ENCODE results near the gene CDH23. TPM values are rescaled to one million over a fixed set of nuclear protein-coding genes. Genes with fewer than 3 reads are reported as not detected.

CDH23 gene
- total RNA-seq, 3 donors from 2014 or later = 1.8 to 3.6 (median 3.0) TPM

- DNase-seq = no peak
- intact Hi-C loops (cut with DNase I, micrococcal nuclease) = no loop called here
- no peak for TF ChIP-seq CTCF (IDR thresholded peaks at IDR 0.05)
- no peaks in the 10 kb centered on the region for H3K4me1 ChIP-seq (ENCODE audit: low read depth)
- no peak overlapping the region for H3K4me3 ChIP-seq
- H3K9me3 ChIP-seq = no peaks in the 10 kb centered on the region
- peak; percentile 51 for ATAC-seq
- H3K36me3 ChIP-seq (ENCODE audit: low read depth) = no peaks in the 10 kb centered on the region
These were observed 69.0 kb downstream of the CDH23 start for GRCh38 chr10:71465551-71466252.

GRCh38 chr10:71466330-71466729 is 69.6 kb downstream of the CDH23 start:
- ATAC-seq (no peak), DNase-seq (no peak)
- TF ChIP-seq CTCF (IDR thresholded peaks at IDR 0.05) = no peak
- H3K4me3 ChIP-seq = no peak overlapping the region
- intact Hi-C loops (cut with DNase I, micrococcal nuclease) = no loop called here
- H3K36me3 ChIP-seq (ENCODE audit: low read depth) = no peaks in the 10 kb centered on the region
- no peaks in the 10 kb centered on the region for H3K9me3 ChIP-seq
- H3K4me1 ChIP-seq (ENCODE audit: low read depth) = no peaks in the 10 kb centered on the region

- Histone ChIP-seq H3K36me3 (ENCODE audit: low read depth) (no peaks in the 10 kb centered on the region), H3K4me1 (ENCODE audit: low read depth) (no peaks in the 10 kb centered on the region), H3K4me3 (no peak overlapping the region), H3K9me3 (no peaks in the 10 kb centered on the region)
- TF ChIP-seq CTCF (IDR thresholded peaks at IDR 0.05) = no peak
- no peak for DNase-seq
- intact Hi-C loops (cut with DNase I, micrococcal nuclease) = no loop called here
- ATAC-seq = no peak
These were observed 70.4 kb downstream of the CDH23 start for GRCh38 chr10:71467161-71467560.

GRCh38 chr10:71467569-71468362 is 71.0 kb downstream of the CDH23 start:
- DNase-seq = no peak
- Histone ChIP-seq H3K36me3 (ENCODE audit: low read depth) (no peaks in the 10 kb centered on the region), H3K4me3 (no peak overlapping the region), H3K4me1 (ENCODE audit: low read depth) (no peaks in the 10 kb centered on the region), H3K9me3 (no peaks in the 10 kb centered on the region)
- ATAC-seq = no peak
- intact Hi-C loops (cut with DNase I, micrococcal nuclease) = no loop called here
- TF ChIP-seq CTCF (IDR thresholded peaks at IDR 0.05) = no peak

GRCh38 chr10:71468363-71469094 is 71.8 kb downstream of the CDH23 start:
- H3K9me3 ChIP-seq = no peaks in the 10 kb centered on the region
- no peaks in the 10 kb centered on the region for H3K4me1 ChIP-seq (ENCODE audit: low read depth)
- no peak for TF ChIP-seq CTCF (IDR thresholded peaks at IDR 0.05)
- intact Hi-C loops (cut with DNase I, micrococcal nuclease) = no loop called here
- ATAC-seq (no peak), DNase-seq (no peak)
- no peak overlapping the region for H3K4me3 ChIP-seq
- H3K36me3 ChIP-seq (ENCODE audit: low read depth) = no peaks in the 10 kb centered on the region
